ENCODE measurements around the gene RPL29.

RPL29 gene

GRCh38 chr3:51982838-51983577 lies 12.7 kb downstream of the RPL29 start, which contains the start of gene ACY1:
ACY1 (plus strand) TSS chr3:51983535; CDS start chr3:51984065, 530 bp downstream.
- peak; percentile 98 for DNase-seq (ENCODE audit: low spot score)

DNA sequence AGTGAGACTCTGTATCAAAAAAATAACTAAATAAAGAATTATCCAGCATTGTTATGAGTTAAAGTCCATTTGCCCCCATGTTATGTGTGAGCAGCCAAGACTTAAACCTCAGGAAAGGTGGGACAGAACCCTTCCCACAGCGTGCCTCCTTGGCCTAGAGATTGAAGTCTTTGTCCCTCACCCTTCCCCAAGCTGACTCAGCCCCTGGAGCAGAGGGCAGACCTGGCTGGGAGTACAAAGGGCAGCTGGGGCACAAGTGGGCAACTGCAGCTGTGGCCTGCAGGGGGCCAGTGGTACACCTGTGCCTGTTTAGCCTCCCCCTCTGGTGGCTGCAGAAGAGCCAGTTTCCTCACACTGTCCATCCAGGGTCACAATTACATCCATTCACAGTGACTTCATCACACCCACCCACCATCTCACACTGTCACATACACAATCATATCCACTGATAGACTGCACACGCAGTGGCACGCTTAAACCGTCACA lies 13.3 kb downstream of the RPL29 start:
- peak; percentile 84 for DNase-seq (ENCODE audit: low spot score)

GRCh38 chr3:51980253-51980652 lies 15.4 kb downstream of the RPL29 start:
- DNase-seq (ENCODE audit: low spot score): no peak

DNA sequence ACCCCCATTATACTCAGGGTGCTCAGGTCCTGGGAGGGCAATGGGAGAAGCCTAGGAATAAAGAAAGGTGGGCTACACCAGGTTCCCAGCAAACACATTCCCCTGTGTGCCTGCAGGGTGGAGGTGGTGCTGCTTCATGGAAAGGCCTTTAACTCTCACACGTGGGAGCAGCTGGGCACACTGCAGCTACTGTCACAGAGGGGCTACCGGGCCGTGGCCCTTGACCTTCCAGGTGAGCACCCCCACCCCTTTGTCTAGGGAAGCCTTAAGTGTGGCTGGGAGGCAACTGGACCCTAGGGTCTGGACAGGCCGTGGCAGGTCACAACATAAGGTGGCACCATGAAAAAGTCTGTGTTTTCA lies 17.6 kb downstream of the RPL29 start:
- no peak for DNase-seq (ENCODE audit: low spot score)

DNA sequence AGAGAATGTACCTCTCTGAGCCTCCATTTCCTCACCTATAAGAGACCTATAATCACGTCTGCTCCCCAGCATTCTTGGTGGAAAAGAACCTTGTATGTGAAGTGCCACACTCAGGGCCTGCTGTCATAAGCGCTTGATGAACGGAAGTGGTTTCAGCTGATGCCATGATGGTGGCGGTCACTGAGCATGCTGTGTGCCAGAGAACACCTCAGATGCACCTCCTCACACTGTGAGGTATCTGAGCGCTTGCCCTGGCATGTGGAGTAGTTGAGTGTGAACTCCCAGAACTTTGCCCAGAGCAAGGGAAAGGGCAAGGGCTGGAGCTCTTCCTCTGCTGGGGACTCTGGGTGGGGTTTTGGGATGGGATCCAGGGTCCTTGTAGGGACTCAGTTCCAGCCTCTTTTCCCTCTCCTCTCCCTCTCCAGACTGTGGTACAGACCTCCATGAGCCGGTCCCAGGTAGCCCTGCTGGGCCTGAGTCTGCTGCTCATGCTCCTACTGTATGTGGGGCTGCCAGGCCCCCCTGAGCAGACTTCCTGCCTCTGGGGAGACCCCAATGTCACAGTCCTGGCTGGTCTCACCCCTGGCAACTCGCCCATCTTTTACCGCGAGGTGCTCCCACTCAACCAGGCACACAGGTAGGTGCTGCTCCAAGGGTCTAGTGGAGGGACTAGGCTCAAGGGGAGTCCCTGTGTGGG lies 18.1 kb downstream of the RPL29 start:
- DNase-seq (ENCODE audit: low spot score): no peak

DNA sequence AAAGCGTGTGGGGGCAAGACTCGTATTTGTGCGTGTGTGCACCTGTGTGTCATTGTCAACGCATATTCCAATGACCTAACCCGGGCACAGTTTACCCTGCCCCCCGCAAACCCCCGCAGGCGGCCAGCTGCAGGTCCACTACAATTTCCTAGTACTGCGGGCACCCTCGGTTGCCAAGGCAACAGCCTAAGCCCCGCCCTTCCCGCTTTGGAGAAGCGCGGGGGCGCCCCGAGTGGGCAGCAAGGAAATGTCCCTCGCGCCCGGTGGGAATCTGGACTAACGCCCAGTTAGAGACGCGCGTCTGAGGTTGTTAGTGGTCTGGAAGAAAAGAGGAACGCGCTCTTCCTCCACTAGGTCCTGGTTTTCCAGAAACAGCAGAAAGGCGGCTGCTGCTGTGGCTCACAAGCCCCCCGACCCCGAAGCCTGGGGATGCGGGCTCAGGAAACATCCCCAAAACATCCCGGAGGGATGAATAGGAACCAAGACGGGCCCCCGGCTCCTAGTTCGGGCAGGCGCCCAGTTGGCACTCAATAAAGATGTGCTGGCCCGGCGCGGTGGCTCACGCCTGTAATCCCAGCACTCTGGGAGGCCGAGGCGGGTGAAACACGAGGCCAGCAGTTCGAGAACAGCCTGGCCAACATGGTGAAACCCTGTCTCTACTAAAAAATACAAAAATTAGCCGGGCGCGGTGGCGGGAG lies 19.7 kb downstream of the RPL29 start:
- peak; percentile 61 for DNase-seq (ENCODE audit: low spot score)

DNA sequence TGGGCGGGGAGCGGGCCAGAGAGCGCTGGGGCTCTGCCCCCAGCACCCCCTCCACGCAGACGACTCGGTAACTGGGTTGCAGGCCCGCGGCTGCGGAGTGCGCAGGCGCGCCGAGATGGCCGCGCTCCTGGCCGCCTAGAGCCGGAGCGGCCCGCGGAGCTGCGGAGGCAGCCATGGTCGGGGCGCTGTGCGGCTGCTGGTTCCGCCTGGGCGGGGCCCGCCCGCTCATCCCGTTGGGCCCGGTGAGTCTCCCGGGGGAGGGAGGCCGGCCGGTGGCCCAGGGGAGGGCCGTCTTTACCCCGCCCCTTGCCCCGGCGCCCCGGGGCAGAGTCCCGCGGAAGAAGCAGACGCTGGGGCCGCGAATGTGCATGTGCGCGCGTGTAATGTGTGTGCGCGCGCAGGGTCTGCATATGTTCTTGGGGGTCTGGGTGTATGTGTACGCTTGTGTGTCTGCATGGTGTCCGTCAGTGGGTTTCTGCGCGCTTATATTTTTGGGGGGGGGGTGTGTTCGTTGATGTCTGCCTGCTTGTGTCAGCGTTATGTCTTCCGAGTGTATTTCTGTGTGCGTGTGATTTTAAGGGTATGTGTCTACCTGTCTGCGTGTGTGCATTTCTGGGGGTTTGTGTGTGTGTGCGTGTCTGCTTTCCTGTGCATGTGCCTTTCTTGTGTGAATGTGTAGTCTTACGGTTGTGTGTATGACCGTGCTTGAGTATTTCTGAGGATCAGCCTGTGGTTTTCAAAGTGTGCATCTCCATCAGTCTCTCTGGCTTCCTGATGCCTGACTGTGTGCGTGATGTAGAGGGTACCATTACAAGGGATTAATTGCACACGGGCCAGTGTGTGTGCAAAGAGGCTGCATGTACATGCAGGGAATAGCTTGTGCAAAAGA lies 20.5 kb downstream of the RPL29 start, which contains the start of gene ABHD14A:
Gene ABHD14A, plus strand, starts transcription at position 102 of the 889 bp plus-strand sequence. Its CDS starts 72 bp downstream, at position 174.
- peak; percentile 72 for DNase-seq (ENCODE audit: low spot score)

- DNase-seq (ENCODE audit: low spot score): no peak
Observed at GRCh38 chr3:51974277-51974962, 21.3 kb downstream of the RPL29 start.

- no peak for DNase-seq (ENCODE audit: low spot score)
Observed at GRCh38 chr3:51971350-51971749, 24.3 kb downstream of the RPL29 start.

GRCh38 chr3:51970606-51971300 lies 24.9 kb downstream of the RPL29 start:
- no peak for DNase-seq (ENCODE audit: low spot score)

GRCh38 chr3:51969841-51970240 lies 25.9 kb downstream of the RPL29 start:
- no peak for DNase-seq (ENCODE audit: low spot score)

DNA sequence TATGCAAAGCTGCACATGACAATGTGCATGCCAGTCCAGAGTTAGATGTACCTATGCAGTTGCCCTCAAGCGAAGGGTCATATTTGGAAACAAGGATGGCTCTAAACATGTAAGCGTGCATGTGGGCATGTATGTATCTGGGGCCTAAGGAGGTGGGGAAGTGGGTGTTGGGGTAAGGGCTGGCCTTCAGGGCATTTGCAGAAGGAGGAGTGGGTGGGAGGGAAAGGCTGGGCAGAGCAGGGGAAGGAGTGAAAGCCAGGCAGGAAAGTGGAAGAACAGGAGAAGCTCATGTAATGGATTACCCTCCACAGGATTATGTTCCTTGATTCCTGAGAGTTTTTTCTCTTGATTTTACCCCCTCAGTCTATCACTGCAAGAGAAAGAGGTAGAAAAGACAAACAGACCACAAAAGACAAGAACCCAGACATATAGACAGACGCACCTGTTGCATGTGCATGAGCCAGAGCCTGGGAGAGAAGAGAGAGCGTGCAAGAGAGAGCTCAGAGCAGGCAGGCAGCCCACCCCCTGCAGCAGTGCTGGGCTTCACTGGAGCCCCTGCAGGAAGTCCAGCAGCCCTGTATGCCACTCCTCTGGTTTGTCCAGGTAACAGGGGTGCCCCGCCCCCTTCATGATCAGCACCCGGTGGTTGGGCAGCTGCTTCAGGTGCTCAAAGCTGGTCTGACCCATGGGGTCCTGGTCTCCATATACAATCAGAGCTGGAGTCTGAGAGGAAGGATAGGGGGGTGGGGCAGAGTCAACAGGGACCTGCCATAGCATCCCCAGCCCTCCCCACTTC lies 26.6 kb downstream of the RPL29 start:
- no peak for DNase-seq (ENCODE audit: low spot score)

GRCh38 chr3:51968170-51968775 lies 27.4 kb downstream of the RPL29 start:
- no peak for DNase-seq (ENCODE audit: low spot score)

DNA sequence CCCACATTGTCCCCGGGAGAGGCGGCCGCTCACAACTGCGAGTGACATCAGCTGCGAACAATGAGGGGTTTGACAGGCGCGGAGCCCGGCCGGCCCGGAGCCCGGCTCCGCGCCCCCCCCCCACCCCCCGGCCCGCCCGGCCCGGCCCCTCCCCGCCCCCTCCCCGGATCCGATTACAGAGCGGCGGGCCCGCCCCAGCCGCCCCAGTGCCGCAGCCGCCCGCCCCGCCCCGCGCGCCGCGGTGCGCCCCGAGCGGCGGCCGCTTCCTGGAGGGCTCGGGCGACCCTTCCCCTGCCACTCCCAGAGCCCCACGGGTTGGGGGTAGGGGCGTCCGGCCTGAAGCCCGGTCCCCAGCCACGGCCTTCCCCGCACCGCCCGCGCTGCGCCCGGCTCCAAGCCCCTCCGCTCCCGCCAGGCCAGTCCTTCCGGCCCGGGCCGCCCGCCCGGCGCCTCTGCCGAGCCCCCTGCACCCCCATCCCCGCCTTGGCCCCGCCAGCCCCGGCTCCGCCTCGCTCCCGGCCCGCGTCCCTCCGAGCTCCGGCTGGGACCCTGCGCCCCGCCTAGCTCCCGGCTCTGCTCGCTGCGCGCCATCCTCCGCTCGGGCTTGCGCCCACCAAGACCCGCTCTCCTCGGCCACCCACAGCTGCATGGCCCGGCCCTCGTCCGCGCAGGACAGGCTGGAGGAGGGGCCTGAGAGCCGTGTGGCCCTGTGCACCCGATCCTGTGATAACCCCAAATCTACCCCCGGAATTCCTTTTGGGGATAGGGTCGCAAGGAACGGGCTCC lies 28.1 kb downstream of the RPL29 start, which contains the start of gene PCBP4:
Gene PCBP4, minus strand, starts transcription at position 71 of the 786 bp plus-strand sequence. CDS start 6,214 bp downstream, outside the sequence.
- no peak for DNase-seq (ENCODE audit: low spot score)

DNA sequence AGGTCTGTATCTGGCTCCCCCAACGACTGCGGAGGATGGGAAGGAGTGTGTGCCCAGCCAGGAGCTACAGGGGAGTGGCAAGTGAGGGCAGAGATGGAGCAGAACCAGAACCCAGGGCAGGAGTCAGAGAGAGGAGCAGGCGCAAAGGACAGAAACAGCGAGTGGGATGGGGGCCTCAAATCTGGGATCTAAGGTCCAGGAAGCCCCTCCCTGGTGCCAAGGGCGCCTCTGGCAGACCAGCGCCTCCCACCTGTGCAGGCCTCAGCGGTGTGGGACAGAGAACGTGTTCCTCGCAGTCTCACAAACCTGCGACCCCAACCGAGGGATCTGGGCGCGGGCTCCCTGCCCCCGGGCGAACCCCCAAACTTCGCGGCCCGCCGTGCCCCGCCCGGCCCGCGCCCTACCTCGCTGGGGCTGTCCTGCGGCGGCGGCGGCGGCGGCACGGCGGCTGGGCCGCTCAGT lies 28.7 kb downstream of the RPL29 start:
- DNase-seq (ENCODE audit: low spot score): no peak

DNA sequence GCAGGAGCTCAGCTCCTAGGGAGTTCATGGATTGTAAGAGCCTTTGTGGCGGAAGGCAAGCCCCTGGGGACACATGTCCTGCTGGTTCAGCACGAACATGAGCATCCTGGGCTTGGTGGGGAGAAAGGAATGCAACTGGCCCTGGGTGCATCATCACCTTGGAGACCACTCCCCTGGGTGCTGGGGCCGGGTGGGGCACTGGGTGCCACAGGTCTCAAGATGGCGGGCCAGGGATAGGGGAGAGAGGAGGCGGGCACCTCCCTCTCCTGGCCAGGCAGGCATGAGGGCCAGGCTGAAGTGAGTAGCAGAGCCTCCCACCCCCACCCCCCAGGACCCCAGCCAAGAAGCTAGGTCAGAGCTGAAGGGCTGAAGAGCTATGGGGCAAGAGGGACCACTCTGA lies 29.2 kb downstream of the RPL29 start:
- no peak for DNase-seq (ENCODE audit: low spot score)

DNA sequence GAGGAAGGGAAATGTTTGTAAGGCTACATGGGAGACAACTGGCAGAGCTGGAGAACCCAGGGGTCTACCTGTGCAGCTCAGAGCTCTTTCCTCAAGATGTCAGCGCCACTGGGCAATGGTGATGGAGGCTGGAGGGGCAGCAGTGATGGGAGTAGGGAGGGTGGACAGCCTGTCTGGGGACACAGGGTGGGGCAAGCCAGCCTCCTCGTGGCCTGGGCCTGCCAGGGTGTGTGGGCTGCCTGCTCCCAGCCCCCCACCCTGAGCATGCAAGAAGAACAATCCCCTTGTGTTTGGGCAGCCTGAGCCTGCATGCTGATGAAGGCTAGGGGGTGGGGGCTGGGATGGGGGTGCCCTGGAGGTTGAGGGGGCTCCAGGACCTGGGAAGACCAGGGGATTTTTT lies 29.7 kb downstream of the RPL29 start:
- DNase-seq (ENCODE audit: low spot score): no peak

- no peak for DNase-seq (ENCODE audit: low spot score)
Observed at GRCh38 chr3:51964521-51964920, 31.2 kb downstream of the RPL29 start.

Measured in COLO829 (cell line).